Measurements from ENCODE around the gene RHO. TPM values are rescaled to one million over a fixed set of nuclear protein-coding genes. Genes with fewer than 3 reads are reported as not detected.

Gene RHO
- total RNA-seq, 2 donors from 2014 or later = 0.23 TPM; not detected in 1

DNA sequence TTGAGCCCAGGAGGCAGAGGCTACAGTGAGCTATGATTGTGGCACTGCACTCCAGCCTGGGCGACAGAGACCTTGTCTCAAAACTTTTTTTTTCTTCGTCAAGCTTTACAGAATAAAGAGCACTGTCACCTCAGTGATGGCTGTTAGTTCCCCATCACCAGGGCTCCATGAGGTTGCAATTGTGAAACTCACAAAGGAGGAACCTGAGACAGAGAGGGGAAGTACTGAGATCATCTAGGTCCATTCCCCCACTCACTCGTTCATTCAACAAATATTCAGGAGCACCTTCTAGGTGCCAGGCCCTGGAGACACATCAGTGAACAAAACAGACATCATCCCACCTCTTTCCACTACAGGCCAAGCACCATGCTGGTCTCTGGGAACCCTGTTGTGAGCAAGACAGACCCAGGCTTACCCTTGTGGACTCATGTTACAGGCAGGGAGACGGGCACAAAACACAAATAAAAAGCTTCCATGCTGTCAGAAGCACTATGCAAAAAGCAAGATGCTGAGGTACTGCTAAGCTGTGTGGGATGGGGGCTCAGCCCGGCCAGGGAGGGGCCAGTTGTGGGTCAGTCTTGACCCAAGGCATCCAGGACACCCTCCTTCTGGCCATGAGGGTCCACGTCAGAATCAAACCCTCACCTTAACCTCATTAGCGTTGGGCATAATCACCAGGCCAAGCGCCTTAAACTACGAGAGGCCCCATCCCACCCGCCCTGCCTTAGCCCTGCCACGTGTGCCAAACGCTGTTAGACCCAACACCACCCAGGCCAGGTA lies 2.1 kb upstream of the RHO start:
- intact Hi-C loops (cut with DNase I) = no loop called here
- H3K36me3 ChIP-seq = no peaks in the 10 kb centered on the region
- TF ChIP-seq POLR2A (IDR thresholded peaks at IDR 0.05) = no peak
- no peaks in the 10 kb centered on the region for H3K9me3 ChIP-seq
- no peak overlapping the region for H3K4me3 ChIP-seq
- no peak for DNase-seq (ENCODE audit: low spot score)
- H3K27me3 ChIP-seq (replicated peaks; ENCODE audit: insufficient read depth) = no peaks in the 10 kb centered on the region
- 78% methylated on average over 12 of the region's 12 CpGs for WGBS
- H3K4me1 ChIP-seq (replicated peaks) = no peaks in the 10 kb centered on the region
- H3K27ac ChIP-seq = no peak overlapping the region

DNA sequence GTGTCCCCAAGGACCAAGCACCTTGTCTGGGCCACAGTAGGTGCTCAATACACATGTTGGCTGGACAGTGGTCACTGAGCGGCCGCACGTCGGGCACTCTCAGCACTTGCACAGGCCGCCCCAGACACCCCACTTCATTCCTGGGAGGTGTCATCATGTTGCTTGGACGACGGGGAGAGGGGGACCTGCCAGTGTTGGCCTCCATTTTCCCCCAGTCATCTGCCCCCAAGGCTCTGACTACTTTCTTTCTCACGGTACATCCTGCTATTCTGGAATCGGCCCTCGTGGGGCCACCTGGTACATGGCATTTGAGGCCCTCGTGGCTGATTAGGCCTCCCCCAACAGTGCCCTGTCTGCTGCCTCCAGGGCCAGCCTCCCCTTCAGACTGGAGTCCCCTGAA lies 1.2 kb upstream of the RHO start:
- DNase-seq (ENCODE audit: low spot score) = no peak
- H3K36me3 ChIP-seq = no peaks in the 10 kb centered on the region
- intact Hi-C loops (cut with DNase I) = no loop called here
- H3K27me3 ChIP-seq (replicated peaks; ENCODE audit: insufficient read depth) = no peaks in the 10 kb centered on the region
- H3K9me3 ChIP-seq = no peaks in the 10 kb centered on the region
- H3K27ac ChIP-seq = no peak overlapping the region
- no peaks in the 10 kb centered on the region for H3K4me1 ChIP-seq (replicated peaks)
- TF ChIP-seq, protein P1, sequence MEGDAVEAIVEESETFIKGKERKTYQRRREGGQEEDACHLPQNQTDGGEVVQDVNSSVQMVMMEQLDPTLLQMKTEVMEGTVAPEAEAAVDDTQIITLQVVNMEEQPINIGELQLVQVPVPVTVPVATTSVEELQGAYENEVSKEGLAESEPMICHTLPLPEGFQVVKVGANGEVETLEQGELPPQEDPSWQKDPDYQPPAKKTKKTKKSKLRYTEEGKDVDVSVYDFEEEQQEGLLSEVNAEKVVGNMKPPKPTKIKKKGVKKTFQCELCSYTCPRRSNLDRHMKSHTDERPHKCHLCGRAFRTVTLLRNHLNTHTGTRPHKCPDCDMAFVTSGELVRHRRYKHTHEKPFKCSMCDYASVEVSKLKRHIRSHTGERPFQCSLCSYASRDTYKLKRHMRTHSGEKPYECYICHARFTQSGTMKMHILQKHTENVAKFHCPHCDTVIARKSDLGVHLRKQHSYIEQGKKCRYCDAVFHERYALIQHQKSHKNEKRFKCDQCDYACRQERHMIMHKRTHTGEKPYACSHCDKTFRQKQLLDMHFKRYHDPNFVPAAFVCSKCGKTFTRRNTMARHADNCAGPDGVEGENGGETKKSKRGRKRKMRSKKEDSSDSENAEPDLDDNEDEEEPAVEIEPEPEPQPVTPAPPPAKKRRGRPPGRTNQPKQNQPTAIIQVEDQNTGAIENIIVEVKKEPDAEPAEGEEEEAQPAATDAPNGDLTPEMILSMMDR (IDR thresholded peaks at IDR 0.05) = no peak
- TF ChIP-seq POLR2A (IDR thresholded peaks at IDR 0.05) (no peak), POLR2AphosphoS5 (IDR thresholded peaks at IDR 0.05) (no peak)
- WGBS = 89% methylated on average over 11 of the region's 11 CpGs
- no peak overlapping the region for H3K4me3 ChIP-seq

GRCh38 chr3:129529436-129530210 lies 1.2 kb downstream of the RHO start:
- intact Hi-C loops (cut with DNase I) = no loop called here
- 71% methylated on average over 12 of the region's 12 CpGs for WGBS
- Histone ChIP-seq H3K4me1 (replicated peaks) (no peaks in the 10 kb centered on the region), H3K36me3 (no peaks in the 10 kb centered on the region), H3K27me3 (replicated peaks; ENCODE audit: insufficient read depth) (no peaks in the 10 kb centered on the region), H3K4me3 (no peak overlapping the region), H3K27ac (no peak overlapping the region), H3K9me3 (no peaks in the 10 kb centered on the region)
- DNase-seq (ENCODE audit: low spot score) = no peak
- no peak for TF ChIP-seq POLR2AphosphoS5 (IDR thresholded peaks at IDR 0.05)
- TF ChIP-seq, protein P1 (IDR thresholded peaks at IDR 0.05) = no peak
- TF ChIP-seq POLR2A (IDR thresholded peaks at IDR 0.05) = no peak

- Histone ChIP-seq H3K4me3 (no peak overlapping the region), H3K9me3 (no peaks in the 10 kb centered on the region), H3K4me1 (replicated peaks) (no peaks in the 10 kb centered on the region), H3K27me3 (replicated peaks; ENCODE audit: insufficient read depth) (no peaks in the 10 kb centered on the region), H3K36me3 (no peaks in the 10 kb centered on the region), H3K27ac (no peak overlapping the region)
- no peak for DNase-seq (ENCODE audit: low spot score)
- 41% methylated on average over 6 of the region's 6 CpGs for WGBS
- TF ChIP-seq POLR2A (IDR thresholded peaks at IDR 0.05) = no peak
- TF ChIP-seq, protein P1 (IDR thresholded peaks at IDR 0.05) = no peak
- TF ChIP-seq POLR2AphosphoS5 (IDR thresholded peaks at IDR 0.05) = no peak
- intact Hi-C loops (cut with DNase I) = no loop called here
These were observed 1.9 kb downstream of the RHO start for GRCh38 chr3:129530251-129530791.

DNA sequence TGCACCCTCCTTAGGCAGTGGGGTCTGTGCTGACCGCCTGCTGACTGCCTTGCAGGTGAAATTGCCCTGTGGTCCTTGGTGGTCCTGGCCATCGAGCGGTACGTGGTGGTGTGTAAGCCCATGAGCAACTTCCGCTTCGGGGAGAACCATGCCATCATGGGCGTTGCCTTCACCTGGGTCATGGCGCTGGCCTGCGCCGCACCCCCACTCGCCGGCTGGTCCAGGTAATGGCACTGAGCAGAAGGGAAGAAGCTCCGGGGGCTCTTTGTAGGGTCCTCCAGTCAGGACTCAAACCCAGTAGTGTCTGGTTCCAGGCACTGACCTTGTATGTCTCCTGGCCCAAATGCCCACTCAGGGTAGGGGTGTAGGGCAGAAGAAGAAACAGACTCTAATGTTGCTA lies 2.4 kb downstream of the RHO start:
- Histone ChIP-seq H3K27ac (no peak overlapping the region), H3K4me3 (no peak overlapping the region), H3K4me1 (replicated peaks) (no peaks in the 10 kb centered on the region), H3K36me3 (no peaks in the 10 kb centered on the region), H3K27me3 (replicated peaks; ENCODE audit: insufficient read depth) (no peaks in the 10 kb centered on the region), H3K9me3 (no peaks in the 10 kb centered on the region)
- intact Hi-C loops (cut with DNase I) = no loop called here
- no peak for DNase-seq (ENCODE audit: low spot score)
- no peak for TF ChIP-seq POLR2AphosphoS5 (IDR thresholded peaks at IDR 0.05)
- TF ChIP-seq, protein P1 (IDR thresholded peaks at IDR 0.05) = no peak
- no peak for TF ChIP-seq POLR2A (IDR thresholded peaks at IDR 0.05)
- WGBS = 97% methylated on average over 13 of the region's 13 CpGs

All from prostate gland (tissue), 2 donors.